Neuronal stem cell (in vitro differentiated cells): ENCODE data around the gene ZDHHC20.

Experiments used
- DNase-seq: peaks from one replicate; pipeline ENCODE4 v3.0.0-alpha.2; 2013; ENCODE audit warnings: low spot score
- H2AFZ ChIP-seq: one replicate; pipeline ENCODE4 v1.6.1; 2013; ENCODE audit warnings: mild to moderate bottlenecking, low read length, inconsistent platforms
- H2AK5ac ChIP-seq: 2 replicates; pipeline ENCODE4 v1.6.1; 2013; ENCODE audit warnings: low read depth, mild to moderate bottlenecking, inconsistent platforms, low read length, moderate library complexity, mixed read lengths
- H2BK120ac ChIP-seq: 2 replicates; pipeline ENCODE4 v1.6.1; 2013; ENCODE audit warnings: low read depth, mild to moderate bottlenecking, inconsistent platforms, low read length, moderate library complexity, mixed read lengths
- H2BK12ac ChIP-seq: one replicate; pipeline ENCODE4 v1.6.1; 2013; ENCODE audit warnings: low read length, inconsistent platforms
- H2BK15ac ChIP-seq: 2 replicates; pipeline ENCODE4 v1.6.1; 2013; ENCODE audit warnings: mild to moderate bottlenecking, low read length, inconsistent platforms, mixed read lengths
- H2BK5ac ChIP-seq: one replicate; pipeline ENCODE4 v1.6.1; 2013; ENCODE audit warnings: inconsistent platforms, mild to moderate bottlenecking, low read length, moderate library complexity
- H3K14ac ChIP-seq: one replicate; pipeline ENCODE4 v1.6.1; 2013; ENCODE audit warnings: low read length, inconsistent platforms
- H3K18ac ChIP-seq: 2 replicates; pipeline ENCODE4 v1.6.1; 2013; ENCODE audit warnings: low read length, inconsistent platforms
- H3K23ac ChIP-seq: 2 replicates; pipeline ENCODE4 v1.6.1; 2013; ENCODE audit warnings: low read depth, mild to moderate bottlenecking, mixed read lengths, low read length, inconsistent platforms; ENCODE audit not compliant: poor library complexity
- H3K27ac ChIP-seq: replicated peaks from 3 replicates; pipeline ENCODE4 v1.5.1; 2013; ENCODE audit warnings: low read length, inconsistent platforms
- H3K27me3 ChIP-seq, 3 experiments: 2 replicates each; pipeline ENCODE4 v1.6.1; 2013; ENCODE audit warnings: low read length in 3 of 3, mild to moderate bottlenecking in 2 of 3, inconsistent platforms in 1 of 3, low read depth in 1 of 3, mixed read lengths in 1 of 3, moderate library complexity in 1 of 3; ENCODE audit not compliant: control insufficient read depth in 3 of 3, insufficient read depth in 3 of 3
- H3K36me3 ChIP-seq, 2 donors: replicated peaks in 1 of 2; 2 replicates each; pipeline ENCODE4 v1.6.1; 2013; ENCODE audit warnings: low read length in 2 of 2; ENCODE audit not compliant: control insufficient read depth in 2 of 2, insufficient read depth in 2 of 2
- H3K4ac ChIP-seq: 2 replicates; pipeline ENCODE4 v1.6.1; 2013; ENCODE audit warnings: inconsistent platforms, mild to moderate bottlenecking, low read length, moderate library complexity
- H3K4me1 ChIP-seq, 2 donors: 1 replicate in 1 of 2; 2 replicates in 1 of 2; pipeline ENCODE4 v1.6.1; 2013; ENCODE audit warnings: low read length in 2 of 2, low read depth in 1 of 2; ENCODE audit not compliant: control insufficient read depth in 2 of 2, insufficient read depth in 1 of 2
- H3K4me2 ChIP-seq: one replicate; pipeline ENCODE4 v1.6.1; 2013; ENCODE audit warnings: mild to moderate bottlenecking, low read length, inconsistent platforms; ENCODE audit not compliant: insufficient read depth, poor library complexity, severe bottlenecking
- H3K4me3 ChIP-seq, 2 donors: 2 replicates each; pipeline ENCODE4 v1.5.1; 2013; ENCODE audit warnings: low read length in 2 of 2, mild to moderate bottlenecking in 2 of 2, inconsistent platforms in 1 of 2, moderate library complexity in 1 of 2
- H3K79me1 ChIP-seq: one replicate; pipeline ENCODE4 v1.6.1; 2013; ENCODE audit warnings: low read depth, mild to moderate bottlenecking, inconsistent platforms, low read length, moderate library complexity
- H3K9ac ChIP-seq: one replicate; pipeline ENCODE4 v1.6.1; 2013; ENCODE audit warnings: mild to moderate bottlenecking, low read depth, low read length, inconsistent platforms; ENCODE audit not compliant: poor library complexity
- H3K9me3 ChIP-seq, 2 donors: replicated peaks in 1 of 2; 2 replicates each; pipeline versions ENCODE3 to v1.6.1; 2013; ENCODE audit warnings: low read length in 2 of 2, mild to moderate bottlenecking in 2 of 2, inconsistent platforms in 1 of 2, low read depth in 1 of 2, mixed read lengths in 1 of 2, moderate library complexity in 1 of 2; ENCODE audit not compliant: control insufficient read depth in 2 of 2, insufficient read depth in 1 of 2
- H4K8ac ChIP-seq: one replicate; pipeline ENCODE4 v1.6.1; 2013; ENCODE audit warnings: low read depth, mild to moderate bottlenecking, inconsistent platforms, low read length, moderate library complexity
- H4K91ac ChIP-seq: one replicate; pipeline ENCODE4 v1.6.1; 2013; ENCODE audit warnings: low read length, low read depth, mild to moderate bottlenecking, inconsistent platforms; ENCODE audit not compliant: poor library complexity
- WGBS, 2 donors: extraction: QIAGEN DNeasy Blood & Tissue Kit; methylation state at CpG; one replicate each; pipeline ENCODE4 v1.1.7; 2013; ENCODE audit warnings: missing lambda C conversion rate in 2 of 2, mixed read lengths in 1 of 2; ENCODE audit not compliant: insufficient read length in 2 of 2, insufficient replicate concordance in 1 of 2; ENCODE audit errors: extremely low coverage in 2 of 2; 5-methylcytosine and 5-hydroxymethylcytosine counted together

ZDHHC20 gene

DNA sequence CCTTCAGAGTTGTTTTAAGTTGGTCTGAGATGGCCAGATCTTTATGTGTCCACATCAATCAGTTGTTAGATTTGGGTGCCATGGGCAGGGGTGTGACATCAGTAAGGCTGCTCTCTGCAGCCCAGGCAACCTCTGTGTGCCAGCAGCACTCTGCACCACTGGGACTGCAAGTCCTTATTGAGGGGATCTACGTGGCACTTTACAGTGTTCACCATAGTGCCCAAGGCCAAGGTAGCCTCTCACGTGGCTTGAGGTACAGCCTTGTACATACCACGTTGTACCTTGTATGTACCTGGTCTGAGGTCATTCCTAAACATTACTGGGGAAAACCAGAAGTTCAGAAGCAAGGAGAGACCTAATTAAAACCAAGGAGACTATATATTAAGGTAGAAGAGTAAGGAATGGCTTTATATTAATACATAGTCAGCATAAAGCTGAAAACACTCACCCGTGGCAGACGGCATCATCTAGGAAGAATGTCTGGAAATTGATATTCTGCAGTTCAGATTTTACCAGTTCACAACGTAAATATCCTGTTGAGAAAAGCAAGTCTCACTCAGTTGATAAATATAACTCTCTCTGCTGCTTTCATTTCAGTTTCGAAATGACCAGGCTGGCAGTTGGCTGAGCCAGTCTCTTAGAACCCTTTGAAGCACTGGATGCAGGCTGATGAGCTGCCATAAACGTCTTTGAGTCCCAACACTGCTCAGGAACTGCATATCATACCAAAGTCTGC lies 128.8 kb downstream of the ZDHHC20 start:
- H2BK120ac ChIP-seq, result no peak overlapping the region
- no peak overlapping the region for H4K91ac ChIP-seq
- no peak overlapping the region for H3K18ac ChIP-seq
- peaks cover 3 to 15% of the 10 kb centered on the region in 2 donors for H3K4me1 ChIP-seq
- no peak overlapping the region for H2BK12ac ChIP-seq
- DNase-seq, result no peak
- H4K8ac ChIP-seq, result no peak overlapping the region
- H2AFZ ChIP-seq, result no peak overlapping the region
- H2BK15ac ChIP-seq, result no peak overlapping the region
- H3K79me1 ChIP-seq, result no peaks in the 10 kb centered on the region
- WGBS, 2 donors, result no CpG with 5 or more reads among the region's 8 CpGs
- no peaks in the 10 kb centered on the region for H3K9me3 ChIP-seq
- no peak overlapping the region for H2BK5ac ChIP-seq
- no peak overlapping the region for H3K4me3 ChIP-seq
- H3K14ac ChIP-seq, result no peak overlapping the region
- no peaks in the 10 kb centered on the region for H3K36me3 ChIP-seq
- H2AK5ac ChIP-seq, result no peak overlapping the region
- no peaks in the 10 kb centered on the region for H3K27me3 ChIP-seq
- no peak overlapping the region for H3K4me2 ChIP-seq
- no peak overlapping the region for H3K23ac ChIP-seq
- no peak overlapping the region for H3K9ac ChIP-seq
- no peak overlapping the region for H3K4ac ChIP-seq
- H3K27ac ChIP-seq, result no peak overlapping the region

DNA sequence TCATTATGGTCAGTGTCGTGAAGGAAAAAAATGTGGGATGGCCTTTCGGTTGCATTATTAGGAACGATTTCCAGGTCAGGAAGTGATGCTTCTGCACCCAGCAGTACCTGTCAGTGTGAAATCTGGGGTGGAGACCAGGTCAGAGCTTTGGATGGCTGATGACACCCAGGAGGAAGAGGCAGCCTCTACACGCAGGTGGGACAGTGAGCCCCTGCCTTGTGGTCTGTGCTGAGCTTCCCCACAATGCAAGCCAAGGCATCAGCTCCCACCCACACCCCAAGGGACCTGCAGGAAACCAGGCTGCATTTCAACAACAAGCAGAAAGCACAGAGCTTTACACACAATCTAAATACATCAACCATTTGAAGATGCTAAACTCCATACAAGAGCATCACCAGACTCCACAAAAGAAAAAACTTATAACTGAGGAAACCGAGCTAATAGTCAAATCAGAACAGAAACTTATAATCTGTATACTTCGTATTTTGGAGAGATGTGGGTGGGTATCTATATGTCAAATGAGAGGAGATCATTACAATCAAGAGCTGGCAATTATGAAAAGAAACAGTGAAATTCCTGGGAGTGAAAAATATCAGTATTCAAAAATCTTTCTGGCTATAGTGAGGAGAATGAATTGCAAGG lies 130.1 kb downstream of the ZDHHC20 start:
- H3K4ac ChIP-seq, result no peak overlapping the region

GRCh38 chr13:21328201-21328600 lies 130.9 kb downstream of the ZDHHC20 start:
- H4K8ac ChIP-seq, result peak overlapping the region; percentile 52
- no peaks in the 10 kb centered on the region for H3K9me3 ChIP-seq
- no peak overlapping the region for H3K9ac ChIP-seq
- H2BK15ac ChIP-seq, result peak overlapping the region; percentile 77
- no peak overlapping the region for H3K23ac ChIP-seq
- no peaks in the 10 kb centered on the region for H3K27me3 ChIP-seq
- H3K14ac ChIP-seq, result peak overlapping the region; percentile 76
- H3K4me2 ChIP-seq, result no peak overlapping the region
- H2BK5ac ChIP-seq, result no peak overlapping the region
- H2BK120ac ChIP-seq, result no peak overlapping the region
- H3K4me3 ChIP-seq, result peak overlapping the region in 1 of 2 donors; percentile 18
- H3K4ac ChIP-seq, result no peak overlapping the region
- peak overlapping the region; percentile 85 for H2AK5ac ChIP-seq
- WGBS, 2 donors, result no CpG with 5 or more reads among the region's 6 CpGs
- peaks cover 3 to 15% of the 10 kb centered on the region in 2 donors for H3K4me1 ChIP-seq
- DNase-seq, result no peak
- peak overlapping the region; percentile 89 for H3K18ac ChIP-seq
- no peak overlapping the region for H3K27ac ChIP-seq
- H4K91ac ChIP-seq, result peak overlapping the region; percentile 34
- H2AFZ ChIP-seq, result peak overlapping the region; percentile 20
- no peaks in the 10 kb centered on the region for H3K79me1 ChIP-seq
- no peaks in the 10 kb centered on the region for H3K36me3 ChIP-seq
- no peak overlapping the region for H2BK12ac ChIP-seq

More for the DNA sequence above, 130.1 kb downstream of the ZDHHC20 start:
- WGBS, 2 donors, result no CpG with 5 or more reads among the region's 6 CpGs
- Histone ChIP-seq H3K27ac (no peak overlapping the region), H3K9ac (no peak overlapping the region), H4K8ac (no peak overlapping the region), H2BK15ac (no peak overlapping the region), H3K36me3 (no peaks in the 10 kb centered on the region), H3K27me3 (no peaks in the 10 kb centered on the region), H3K18ac (peak overlapping the region; percentile 51), H3K9me3 (no peaks in the 10 kb centered on the region), H2BK5ac (no peak overlapping the region), H3K4me2 (no peak overlapping the region), H2AK5ac (no peak overlapping the region), H3K79me1 (no peaks in the 10 kb centered on the region), H2AFZ (no peak overlapping the region), H4K91ac (no peak overlapping the region), H3K4me3 (no peak overlapping the region), H3K4me1 (peaks cover 3 to 15% of the 10 kb centered on the region in 2 donors), H2BK12ac (no peak overlapping the region), H3K14ac (no peak overlapping the region), H3K23ac (no peak overlapping the region), H2BK120ac (no peak overlapping the region)
- no peak for DNase-seq
